NCI-H82 treated with DMSO at 0.1 percent for 48 hours (cell line): ENCODE measurements around the gene GJB2.

Experiments
- DNase-seq: peaks from one replicate; lab custom pipeline; 2025; ENCODE audit not compliant: unreplicated experiment; lab: John Stamatoyannopoulos, UW

The GJB2 gene

GRCh38 chr13:20193162-20193906 lies 596 bp upstream of the GJB2 start:
- no peak for DNase-seq

- DNase-seq = no peak
These were observed 441 bp downstream of the GJB2 start for GRCh38 chr13:20192158-20192835.

DNA sequence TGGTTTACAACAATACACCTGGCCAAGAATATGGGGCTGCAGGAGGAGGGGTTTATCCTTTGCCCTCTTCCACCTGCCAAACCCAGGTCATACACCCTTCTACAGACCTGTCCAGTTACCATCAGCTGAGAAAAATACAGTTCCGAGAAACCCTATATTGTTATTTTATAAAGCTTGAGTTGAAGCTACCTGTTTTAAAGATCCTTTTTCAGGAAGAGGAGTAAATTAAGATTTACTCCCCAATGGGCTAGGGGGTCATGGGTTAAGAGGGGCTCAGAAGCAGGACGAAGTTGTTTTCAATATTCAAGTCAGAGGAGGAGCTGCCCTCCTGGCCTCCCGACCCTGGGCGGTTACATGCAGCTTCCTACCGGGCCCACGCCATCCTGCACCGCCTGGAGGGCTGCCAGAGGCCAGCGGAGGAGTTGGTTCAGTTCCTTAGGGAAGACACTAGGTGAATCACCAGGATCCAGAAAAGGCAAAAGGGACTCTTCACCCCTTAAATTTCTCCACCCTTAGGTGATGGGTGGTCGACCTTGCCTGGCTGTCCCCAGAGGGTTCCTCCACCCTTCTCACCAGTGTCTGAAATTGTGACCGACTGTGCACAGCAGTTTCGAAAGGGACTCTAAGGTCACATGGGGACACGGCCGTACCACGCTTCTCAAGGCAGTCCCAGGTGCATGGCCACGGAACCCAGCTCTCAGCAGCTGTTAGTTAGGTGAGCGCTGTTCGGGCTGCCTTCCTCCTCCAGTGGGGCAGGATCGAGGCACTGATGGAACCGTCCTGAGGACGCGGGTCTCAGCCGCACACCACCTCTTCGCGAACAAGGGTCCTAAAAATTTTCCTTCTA lies 1.2 kb downstream of the GJB2 start:
- no peak for DNase-seq

DNA sequence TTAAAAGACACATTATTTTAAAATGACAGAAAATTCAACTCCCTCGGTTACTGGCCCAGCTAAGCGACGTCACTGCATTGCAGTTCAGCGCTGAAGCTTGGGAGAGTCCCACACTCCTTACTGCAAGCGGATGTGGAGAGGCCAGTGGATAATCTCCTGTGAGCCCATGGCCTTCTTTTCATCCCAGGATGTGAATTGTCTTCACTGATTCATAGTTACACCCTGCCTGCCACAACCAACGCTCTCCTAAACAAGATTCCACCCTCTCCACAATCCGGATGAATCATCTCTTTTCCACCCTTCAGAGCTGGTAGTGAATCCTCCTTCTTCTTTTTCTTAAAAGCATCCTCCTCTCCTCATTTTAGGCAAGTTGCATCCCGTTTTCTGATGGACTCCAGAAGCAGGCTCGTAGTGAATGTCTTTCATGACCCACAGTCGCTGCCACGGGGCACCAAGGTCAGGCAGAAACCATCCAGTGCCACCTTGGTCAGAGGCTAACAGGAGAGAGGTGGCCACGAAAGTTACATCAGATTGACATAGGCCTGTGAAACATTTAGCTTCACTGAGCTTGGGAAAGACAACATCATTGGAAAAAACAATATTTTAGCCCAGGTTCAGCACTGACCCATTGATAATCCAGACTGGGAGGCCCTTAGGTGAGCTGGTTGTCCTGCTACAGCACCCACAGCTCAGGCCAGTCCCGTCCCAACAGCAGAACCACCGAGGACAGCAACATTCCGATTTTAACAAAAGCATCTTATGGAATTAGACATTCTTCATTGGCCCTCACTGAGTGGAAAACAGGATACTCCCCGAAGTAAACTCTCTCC lies 2.0 kb downstream of the GJB2 start:
- no peak for DNase-seq

GRCh38 chr13:20190076-20190475 lies 2.7 kb downstream of the GJB2 start:
- no peak for DNase-seq

GRCh38 chr13:20188667-20189553 lies 3.8 kb downstream of the GJB2 start:
- no peak for DNase-seq

DNA sequence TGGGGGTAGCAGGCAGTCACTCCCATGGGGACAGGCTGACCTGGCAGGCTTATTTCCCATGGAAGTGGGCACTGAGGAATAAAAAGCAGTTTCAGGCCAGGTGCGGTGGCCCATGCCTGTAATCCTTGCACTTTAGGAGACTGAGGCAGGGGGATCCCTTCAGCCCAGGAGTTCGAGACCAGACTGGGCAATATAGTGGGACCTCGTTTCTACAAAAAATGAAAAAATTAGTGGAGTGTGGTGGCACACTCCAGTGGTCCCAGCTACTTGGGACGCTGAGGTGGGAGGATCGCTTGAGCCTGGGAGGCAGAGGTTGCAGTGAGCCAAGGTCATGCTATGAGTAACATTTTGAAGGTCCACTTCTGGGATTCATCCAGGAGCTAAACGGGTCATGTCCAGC lies 6.0 kb downstream of the GJB2 start:
- no peak for DNase-seq

DNA sequence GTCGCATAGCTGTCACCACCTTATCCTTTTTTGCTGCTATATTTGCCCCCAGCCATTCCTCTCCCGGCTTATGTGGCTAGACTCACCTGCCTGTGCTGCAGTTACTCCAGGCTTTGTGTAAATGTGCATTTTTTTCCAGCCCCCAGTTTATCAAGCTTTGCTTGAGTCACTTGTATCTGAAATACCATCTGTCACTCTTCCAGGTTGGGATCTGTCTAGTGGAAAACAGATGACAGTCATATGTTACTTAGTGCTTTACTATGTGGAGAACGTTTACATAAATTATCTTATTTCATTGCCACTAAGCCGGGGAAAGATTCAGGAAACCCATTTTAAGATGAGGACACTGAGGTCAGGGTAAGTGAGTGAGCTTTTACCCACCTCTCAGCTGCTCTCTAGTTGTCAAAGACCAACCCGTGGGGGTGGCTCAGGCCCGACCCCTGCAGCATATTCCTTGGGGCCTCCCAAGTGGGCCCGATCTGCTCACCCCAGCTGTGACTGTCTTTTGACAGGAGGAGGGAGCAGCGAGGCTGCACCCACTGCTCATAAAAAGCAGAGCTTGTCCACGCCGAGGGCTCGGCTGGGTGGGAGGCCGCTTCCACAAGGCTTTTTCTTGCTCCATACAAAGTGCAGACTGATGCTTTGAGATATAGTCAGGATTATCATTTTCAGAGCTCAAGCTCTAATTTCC lies 7.2 kb downstream of the GJB2 start:
- no peak for DNase-seq

GRCh38 chr13:20182231-20182846 lies 10.4 kb downstream of the GJB2 start:
- DNase-seq = peak; percentile 57

GRCh38 chr13:20181188-20181587 lies 11.6 kb downstream of the GJB2 start:
- no peak for DNase-seq

DNA sequence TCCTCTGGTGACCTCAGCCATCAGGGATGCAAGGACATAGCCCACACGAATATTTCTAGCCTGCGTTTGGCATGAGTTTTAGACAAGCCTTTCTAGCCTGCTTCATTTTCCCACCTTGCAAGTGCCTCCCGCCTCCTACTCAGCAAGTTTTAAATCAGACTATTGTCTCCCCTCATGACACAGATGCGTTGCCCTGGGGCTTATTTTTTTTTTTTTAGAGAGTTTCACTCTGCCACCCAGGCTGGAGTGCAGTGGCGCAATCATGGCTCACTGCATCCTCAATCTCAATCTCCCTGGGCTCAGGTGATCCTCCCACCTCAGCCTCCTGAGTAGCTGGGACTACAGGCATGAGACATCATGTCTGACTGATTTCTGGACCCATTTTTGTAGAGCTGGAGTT lies 14.6 kb downstream of the GJB2 start:
- no peak for DNase-seq

- no peak for DNase-seq
These were observed 15.5 kb downstream of the GJB2 start for GRCh38 chr13:20177049-20177831.

- DNase-seq = no peak
These were observed 16.7 kb downstream of the GJB2 start for GRCh38 chr13:20175907-20176652.

DNA sequence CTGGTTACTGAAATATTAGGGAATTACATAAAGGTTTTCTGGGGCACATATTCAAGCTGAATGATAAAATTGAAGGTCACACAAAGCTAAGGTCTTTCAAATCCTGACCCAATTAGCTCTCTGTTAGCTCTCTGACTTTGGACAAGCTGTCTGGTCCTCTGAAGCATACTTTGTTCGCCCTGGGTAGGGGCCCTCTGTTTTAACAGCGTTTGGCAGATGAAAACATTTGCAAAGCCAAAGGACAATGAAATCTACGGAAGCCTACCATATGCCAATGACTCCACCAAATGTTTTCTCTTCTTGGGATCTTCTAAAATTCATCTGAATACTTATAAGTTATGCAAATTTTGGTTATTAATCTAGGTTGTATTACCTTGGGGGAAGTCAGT lies 17.3 kb downstream of the GJB2 start:
- DNase-seq = no peak

DNA sequence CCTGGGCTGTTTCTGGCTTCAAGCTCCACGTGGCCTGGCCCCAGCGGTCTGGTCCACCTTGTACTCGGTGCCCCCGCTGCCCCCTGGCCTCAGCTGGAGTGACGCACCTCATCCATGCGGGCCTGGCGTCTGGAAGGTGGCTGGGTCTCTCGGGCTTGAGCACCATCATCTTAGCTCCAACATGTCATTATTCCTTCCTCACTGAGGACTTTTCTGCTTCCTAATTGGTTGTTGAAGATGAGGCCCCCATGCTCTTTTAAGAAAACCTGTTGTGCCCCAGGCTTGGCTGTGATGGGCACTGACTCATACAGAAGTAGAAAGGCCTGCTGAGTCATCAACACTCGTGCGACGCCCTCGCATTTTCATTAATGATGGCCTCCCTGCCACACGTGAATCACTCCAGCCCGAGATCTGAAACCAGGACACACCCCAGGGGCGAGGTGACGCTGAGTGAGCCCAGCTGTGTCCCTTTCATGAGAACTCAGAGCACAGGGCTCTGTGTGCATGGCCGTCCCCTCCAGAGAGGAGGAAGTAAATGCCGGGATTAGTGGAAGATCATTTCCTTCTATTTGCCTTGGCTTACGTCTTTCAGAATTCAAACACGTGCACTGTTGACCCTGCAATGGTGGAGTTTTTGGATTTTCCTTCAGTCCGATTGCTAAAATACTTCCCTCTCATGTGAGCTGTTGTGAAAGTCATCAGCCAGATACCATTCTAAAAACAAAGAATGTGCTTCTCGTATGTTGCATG lies 17.9 kb downstream of the GJB2 start:
- no peak for DNase-seq

- no peak for DNase-seq
These were observed 19.5 kb downstream of the GJB2 start for GRCh38 chr13:20173116-20173746.
